Astrocyte (in vitro differentiated cells and primary cell): Measurements from ENCODE around the gene DEFB129.

Experiments used
- CTCF ChIP-seq: IDR thresholded peaks from 2 replicates; pipeline ENCODE4 v1.5.1; 2011; ENCODE audit warnings: low read depth, mild to moderate bottlenecking, inconsistent platforms, low read length, moderate library complexity; ENCODE audit not compliant: insufficient read depth
- EZH2 ChIP-seq: IDR thresholded peaks from 2 replicates; pipeline ENCODE4 v1.6.1; 2012; ENCODE audit warnings: mild to moderate bottlenecking, low read length, inconsistent platforms; ENCODE audit not compliant: insufficient read depth

DNA sequence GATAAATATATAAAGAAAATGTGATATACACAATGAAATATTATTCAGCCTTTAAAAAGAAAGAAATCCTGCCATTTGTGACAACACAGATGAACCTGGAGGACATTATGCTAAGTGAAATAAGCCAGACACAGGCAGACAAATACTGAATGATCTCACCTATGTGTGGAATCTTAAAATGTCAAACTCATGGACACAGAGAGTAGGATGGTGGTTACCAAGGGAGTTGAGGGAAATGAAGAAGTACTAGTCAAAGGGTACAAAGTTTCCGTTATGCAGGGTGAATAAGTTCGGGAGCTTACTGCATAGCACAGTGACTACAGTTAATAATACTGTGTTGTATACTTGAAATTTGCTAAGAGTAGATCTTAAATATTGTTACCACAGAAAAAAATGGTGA is 15.8 kb downstream of the DEFB129 start:
- TF ChIP-seq CTCF = no peak
- no peak for TF ChIP-seq EZH2
